A549 treated with RU486 at 1 μM for 4 hours (cell line): ENCODE data around the gene MARK1. TPM values are rescaled to one million over a fixed set of nuclear protein-coding genes. Genes with fewer than 3 reads are reported as not detected.

Experiments used
- total RNA-seq: library from RNA; stranded (reverse); fragments of 200-300 nt; extraction: Qiagen RNA extraction; gene quantifications from 5 replicates; pipeline ENCODE4 v1.2.3, GENCODE V29; 2022; ENCODE audit warnings: low read depth

The MARK1 gene
- 0.07 to 0.32 TPM (median 0.11 TPM) in 5 replicates for total RNA-seq

DNA sequence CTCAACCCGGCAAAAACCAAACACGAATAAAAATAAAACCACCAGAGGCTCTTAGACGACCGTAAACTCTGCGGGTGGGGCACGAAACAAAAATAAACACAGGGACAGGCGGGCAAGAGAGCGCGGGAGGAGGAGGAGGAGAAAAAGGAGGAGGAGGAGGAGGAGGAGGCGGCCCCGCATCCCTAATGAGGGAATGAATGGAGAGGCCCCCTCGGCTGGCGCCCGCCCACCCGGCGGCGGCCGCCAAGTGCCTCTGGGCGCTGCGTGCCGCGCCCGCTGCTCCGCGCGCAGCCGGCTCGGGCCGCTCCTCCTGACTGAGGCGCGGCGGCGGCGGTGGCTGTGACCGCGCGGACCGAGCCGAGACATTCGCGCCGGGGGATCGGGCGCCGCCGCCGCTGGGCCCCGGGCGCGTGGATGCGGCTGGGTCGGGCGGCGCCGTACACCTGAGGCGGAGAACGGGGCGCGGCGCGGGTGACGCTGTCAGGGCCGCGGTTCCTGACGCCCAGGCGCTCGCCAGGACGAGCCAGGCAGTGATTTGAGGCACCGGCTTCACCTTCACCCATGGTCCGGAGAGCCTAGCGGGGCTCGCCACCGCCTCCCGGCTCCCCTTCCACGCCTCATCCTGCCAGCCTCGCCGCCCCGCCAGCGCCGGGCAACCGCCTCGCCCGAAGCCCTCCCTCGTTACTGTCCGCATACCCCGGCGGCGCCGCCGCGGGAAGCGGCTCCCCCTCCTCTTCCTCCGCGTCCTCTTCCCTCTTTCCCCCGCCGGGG lies at the start of gene MARK1:
Gene MARK1 (plus strand): TSS at position 229 of the 771 bp plus-strand sequence. CDS start 687 bp downstream, outside the sequence.

DNA sequence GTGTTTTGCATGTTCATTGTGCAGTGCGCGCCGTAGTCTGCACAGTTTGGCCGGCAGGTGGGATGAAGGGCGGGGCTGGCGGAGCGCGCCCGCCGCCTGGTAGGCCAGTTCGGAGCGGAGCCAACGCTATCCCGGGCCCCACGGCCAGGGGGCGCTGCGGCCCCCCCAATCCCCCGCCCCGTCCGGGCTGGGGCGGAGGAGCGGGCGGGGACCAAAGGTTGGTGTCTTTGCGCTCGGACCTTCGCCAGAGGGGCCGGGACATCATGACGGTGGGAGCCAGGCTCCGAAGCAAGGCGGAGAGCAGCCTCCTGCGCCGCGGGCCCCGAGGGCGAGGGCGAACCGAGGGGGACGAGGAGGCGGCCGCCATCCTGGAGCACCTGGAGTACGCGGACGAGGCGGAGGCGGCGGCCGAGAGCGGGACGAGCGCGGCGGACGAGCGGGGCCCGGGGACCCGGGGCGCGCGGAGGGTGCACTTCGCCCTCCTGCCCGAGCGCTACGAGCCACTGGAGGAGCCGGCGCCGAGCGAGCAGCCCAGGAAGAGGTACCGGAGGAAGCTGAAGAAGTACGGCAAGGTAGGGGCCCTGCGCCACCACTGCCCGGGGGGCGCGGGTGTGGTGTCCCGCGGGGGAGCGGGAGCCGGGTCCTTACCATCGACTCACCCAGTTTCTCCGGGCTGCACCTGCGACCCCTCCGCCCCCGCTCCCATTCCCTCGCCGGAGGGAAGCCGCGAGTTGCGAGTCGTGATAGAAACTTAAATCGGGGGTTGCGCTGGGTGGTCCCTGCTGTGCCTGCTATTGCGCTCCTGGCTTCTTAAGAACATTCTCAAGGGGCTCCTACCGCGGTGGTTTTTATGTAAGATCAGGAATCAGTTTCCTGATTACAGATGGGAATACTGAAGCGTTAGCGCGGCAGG lies 162.5 kb downstream of the MARK1 start, which contains the start of gene C1orf115:
Gene C1orf115 (plus strand): TSS at position 224 of the 913 bp plus-strand sequence. CDS start 40 bp downstream, at position 264.

Other genes with a start within 250 kb of the MARK1 start
- 4.7 to 5.8 TPM (median 5.2 TPM) in 5 replicates for gene C1orf115, start 162.2 kb downstream of the MARK1 start, total RNA-seq
- gene MTARC2, start 220.2 kb downstream of the MARK1 start, total RNA-seq, result 10.3 to 13.0 TPM (median 10.8 TPM) in 5 replicates